HUDEP-2 (cell line): Measurements from ENCODE around the gene PPEF1.
"Not testable (repeated sequence)": the region's sequence is repeated elsewhere in the genome, so short reads cannot be mapped to it uniquely, and the experiment has no call there.

Source experiments
- DNase-seq, 76 experiments: peaks; one replicate each; lab custom pipeline; 2025; ENCODE audit not compliant: unreplicated experiment in 76 of 76; lab: John Stamatoyannopoulos, UW

The PPEF1 gene

GRCh38 chrX:18701621-18702361 lies 5.7 kb upstream of the PPEF1 start:
- DNase-seq = no peak

GRCh38 chrX:18702362-18703195 lies 4.9 kb upstream of the PPEF1 start:
- no peak for DNase-seq

GRCh38 chrX:18709833-18710232 lies 2.4 kb downstream of the PPEF1 start:
- no peak for DNase-seq

- no peak for DNase-seq
These were observed 7.5 kb downstream of the PPEF1 start for GRCh38 chrX:18714910-18715309.

DNA sequence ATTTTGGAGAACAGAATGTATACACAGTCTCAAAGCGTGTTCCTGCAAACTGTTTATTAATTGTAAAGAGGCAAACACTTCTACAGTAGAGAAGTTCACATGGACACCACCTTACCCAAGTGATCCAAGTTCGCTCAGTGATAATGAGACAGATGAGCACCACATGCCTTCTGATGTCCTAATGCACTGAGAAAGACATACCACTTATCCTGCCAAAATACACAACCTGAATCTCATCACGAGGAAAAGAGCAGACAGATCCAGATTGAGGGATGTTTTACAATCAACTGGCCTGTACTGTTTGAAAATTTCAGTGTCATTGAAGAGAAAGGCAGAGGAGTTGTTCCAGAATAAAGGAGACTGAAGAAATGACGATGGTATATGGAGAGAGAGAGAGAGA lies 12.4 kb downstream of the PPEF1 start:
- no peak for DNase-seq

DNA sequence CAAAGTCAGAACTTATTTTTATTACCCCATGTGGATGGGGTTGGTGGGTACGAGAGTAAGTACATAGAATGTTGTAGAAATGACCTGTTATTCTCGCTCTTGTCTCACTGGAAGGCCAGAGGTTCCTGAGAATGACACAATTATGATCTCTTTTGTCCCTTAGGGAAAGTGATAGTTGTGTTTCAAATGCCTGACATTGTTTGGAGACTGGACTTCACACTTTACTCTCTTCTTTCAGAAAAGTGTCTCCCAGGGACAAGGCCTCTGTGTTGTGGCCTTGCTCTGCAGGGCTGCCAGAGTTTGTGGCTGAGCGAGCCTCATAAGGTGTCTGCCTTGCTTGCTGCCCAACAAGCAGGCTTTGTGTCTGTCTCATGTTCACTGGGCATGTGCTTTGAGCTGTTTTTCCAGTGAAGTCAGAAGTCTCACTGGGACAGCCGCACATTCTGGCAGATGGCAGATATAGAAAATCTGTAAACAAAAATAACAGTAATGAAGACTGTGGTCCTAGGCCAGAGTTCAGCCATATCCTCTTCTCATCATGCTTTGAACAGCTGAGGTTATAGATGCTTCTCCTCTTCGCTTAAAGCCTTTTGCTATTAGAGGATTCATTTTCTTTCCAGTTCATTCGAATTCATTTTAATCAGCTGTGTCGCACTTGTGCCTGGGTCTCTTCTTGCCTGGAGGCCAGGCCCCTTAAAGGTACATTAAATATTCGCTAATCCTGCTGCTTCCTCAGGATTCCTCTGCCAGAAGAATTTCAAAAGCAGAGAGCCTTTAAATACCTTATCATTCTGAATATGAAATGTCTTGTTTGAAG lies 14.4 kb downstream of the PPEF1 start:
- no peak for DNase-seq

GRCh38 chrX:18722500-18723071 lies 15.1 kb downstream of the PPEF1 start:
- no peak for DNase-seq

DNA sequence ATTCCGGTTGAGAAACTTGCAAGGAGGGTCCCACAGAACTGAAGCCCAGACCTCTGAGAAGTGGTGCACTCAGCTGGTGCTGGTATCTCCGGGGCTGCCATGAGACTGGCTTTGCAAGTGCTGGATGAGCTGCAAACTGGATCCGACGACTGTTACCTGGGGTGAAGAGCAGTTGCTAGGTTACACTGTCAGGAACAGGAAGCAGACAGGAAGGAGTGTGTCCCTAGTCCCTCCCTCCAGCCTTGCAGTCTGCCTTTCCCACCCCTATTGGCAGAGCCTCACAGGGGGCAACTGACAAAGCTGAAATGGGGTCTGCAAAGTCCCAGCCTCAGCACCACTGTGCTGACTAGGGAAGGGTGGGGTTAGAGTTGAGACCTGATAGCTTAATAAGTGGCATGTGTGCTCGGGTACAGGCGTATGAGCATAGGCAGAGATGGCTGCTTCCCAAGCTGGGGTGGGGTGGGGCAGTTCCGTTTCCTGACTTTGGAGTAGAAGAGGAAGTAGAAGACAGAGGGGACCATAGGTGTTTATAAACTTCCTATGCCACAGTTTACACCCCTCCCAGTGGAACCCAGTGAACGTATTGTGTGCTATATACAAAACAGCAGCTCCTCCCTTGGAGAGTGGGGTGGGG lies 18.0 kb downstream of the PPEF1 start:
- no peak for DNase-seq

DNA sequence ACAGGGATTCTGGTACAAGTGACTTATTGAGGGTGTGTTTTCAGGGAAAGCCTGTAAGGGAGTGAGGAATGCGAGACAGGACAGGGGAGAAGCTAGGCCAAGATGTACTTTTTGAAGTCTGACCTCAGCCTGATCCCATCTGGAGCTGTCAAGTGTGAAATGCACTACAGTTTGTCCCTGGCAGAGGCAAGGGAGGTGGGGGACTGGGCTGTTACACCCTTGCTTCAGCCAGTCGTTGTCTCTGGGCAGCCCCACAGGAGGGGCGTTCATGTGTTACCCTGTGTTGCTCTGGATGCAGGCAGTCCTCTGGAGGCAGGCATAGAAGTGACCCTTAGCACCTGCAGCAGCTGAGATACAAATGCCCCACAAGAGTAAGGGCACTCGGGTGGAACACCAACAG lies 25.8 kb downstream of the PPEF1 start:
- no peak for DNase-seq

GRCh38 chrX:18739609-18740008 lies 32.2 kb downstream of the PPEF1 start:
- not testable (repeated sequence) for DNase-seq

GRCh38 chrX:18748499-18748898 lies 41.1 kb downstream of the PPEF1 start:
- no peak for DNase-seq

DNA sequence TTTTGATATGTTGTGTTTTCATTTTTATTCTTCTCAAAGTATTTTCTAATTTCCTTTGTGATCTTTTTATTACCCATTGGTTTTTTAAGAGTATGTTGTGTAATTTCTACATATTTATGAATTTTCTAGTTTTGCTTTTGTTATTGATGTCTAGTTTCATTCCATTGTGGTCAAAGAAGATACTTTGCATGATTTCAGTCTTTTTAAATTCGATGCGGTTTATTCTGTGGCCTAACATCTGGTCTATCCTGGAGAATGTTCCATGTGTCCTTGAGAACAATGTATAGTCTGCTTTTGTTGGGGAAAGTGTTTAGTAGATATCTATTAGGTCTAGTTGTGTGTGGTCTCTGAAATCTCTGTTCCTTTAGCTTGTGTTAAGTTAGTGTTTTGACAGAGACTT lies 46.2 kb downstream of the PPEF1 start:
- no peak for DNase-seq

DNA sequence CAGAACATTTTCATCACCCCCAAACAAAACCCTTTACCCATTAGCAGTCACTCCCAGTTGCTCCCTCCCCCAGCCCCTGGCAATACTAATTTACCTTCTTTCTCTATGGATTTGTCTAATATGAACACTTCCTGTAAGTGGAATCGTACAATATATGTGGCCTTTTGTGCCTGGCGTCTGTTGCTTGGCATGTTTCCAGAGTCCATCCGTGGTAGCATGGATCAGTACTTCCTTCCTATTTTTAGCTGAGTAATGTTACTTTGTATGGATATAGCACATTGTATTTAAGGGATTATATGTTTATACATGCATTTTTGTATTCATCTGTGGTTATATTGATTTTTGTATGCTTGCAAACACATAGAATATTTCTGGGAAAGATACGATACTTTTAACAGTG lies 48.2 kb downstream of the PPEF1 start:
- no peak for DNase-seq

- no peak for DNase-seq
These were observed 50.8 kb downstream of the PPEF1 start for GRCh38 chrX:18757956-18758932.

GRCh38 chrX:18761750-18762149 lies 54.3 kb downstream of the PPEF1 start:
- no peak for DNase-seq

DNA sequence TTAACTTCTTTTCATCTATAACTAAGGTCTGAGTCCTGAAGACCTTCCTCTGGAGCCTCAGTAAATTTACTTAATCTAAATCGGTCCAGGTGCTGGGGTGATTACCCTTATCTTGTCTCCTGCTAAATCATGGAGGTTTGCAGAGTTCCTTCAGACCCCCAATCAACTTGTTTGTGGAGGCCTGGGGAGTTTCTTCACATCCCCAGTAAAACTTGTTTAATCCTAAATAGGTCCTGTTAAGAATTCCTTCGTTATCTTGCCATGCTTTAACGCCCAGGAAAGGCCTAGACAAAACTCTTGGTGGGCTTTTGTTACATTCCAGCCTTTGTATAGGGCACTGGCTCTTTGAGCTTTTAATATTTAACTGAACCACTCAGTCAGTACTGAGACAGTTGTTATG lies 55.7 kb downstream of the PPEF1 start:
- DNase-seq = not testable (repeated sequence)

DNA sequence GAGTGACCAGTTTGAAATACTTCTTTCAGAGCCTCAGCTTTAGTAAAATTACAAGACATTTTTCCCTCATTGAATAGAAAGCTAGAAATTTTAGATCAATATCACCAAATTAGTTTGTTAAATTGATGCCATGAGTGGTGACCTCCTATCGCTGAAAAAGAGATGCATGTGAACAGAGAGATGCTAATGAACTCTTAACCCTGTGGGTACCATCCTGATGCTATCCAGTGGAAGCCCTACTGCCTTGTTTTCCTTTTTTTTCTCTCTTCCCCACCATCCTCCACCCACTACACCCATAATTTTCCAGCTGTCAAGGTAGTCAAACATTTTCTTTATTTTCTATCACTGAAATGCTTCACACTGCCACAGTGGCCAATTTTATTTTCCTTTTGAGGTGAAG lies 61.9 kb downstream of the PPEF1 start:
- no peak for DNase-seq

DNA sequence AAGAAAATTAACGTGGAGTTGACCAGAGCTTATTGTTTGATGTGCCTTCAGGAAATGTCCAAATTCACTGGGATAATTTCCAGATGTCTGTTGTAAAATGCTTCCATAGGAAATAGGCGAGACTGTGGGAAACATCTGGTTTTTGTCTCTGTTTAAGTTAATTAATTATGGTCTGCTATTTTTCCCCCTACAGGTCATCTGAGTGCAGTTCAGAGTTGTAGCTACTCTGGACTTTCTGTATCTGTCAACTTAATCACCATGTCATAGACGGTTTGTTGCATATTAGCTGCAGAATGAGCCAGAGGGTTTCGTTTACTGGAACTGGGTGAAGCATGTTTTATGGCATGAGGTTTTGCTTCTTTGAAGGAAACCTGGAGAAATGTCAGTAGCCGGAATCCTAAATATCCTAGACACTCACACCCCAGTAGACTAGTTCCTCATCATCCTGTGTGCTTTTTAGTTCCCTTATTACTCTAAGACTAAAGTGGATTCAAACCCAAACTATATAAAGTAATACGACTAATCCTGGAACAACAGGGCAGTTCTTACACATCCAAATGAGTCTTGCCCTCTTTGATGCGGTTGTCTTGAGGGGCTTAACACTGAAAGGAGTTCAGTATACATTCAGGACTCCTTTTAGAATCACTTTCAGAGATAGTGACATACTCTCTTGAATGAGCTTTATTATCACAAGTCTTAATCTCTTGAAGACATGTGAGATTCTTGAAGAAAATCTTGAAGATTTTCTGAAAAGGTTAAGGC lies 62.5 kb downstream of the PPEF1 start:
- DNase-seq = no peak

- DNase-seq = no peak
These were observed 82.5 kb downstream of the PPEF1 start for GRCh38 chrX:18789916-18790315.
